A673 (cell line): ENCODE results near the gene TMX2. TPM values are rescaled to one million over a fixed set of nuclear protein-coding genes. Genes with fewer than 3 reads are reported as not detected.

ENCODE experiments used
- BruUV-seq: library from RNA; stranded (reverse); fragments of 400-500 nt; replicated peaks from 2 replicates; lab custom pipeline; 2021; lab: Mats Ljungman, UMichigan
- CTCF ChIA-PET: fragments of 300-600 bp; sonication (Branson Sonifier 250); formaldehyde crosslinking; loops from one replicate; lab custom pipeline; 2022; ENCODE audit warnings: antibody characterized with exemption; lab: Charles Lee
- POLR2A ChIA-PET: fragments of 300-600 bp; sonication (Branson Sonifier 250); formaldehyde crosslinking; loops from one replicate; lab custom pipeline; 2022; ENCODE audit warnings: antibody characterized with exemption; ENCODE audit not compliant: low non-redundant PET; lab: Charles Lee
- DNase-seq: peaks from one replicate; pipeline ENCODE4 v3.0.0-alpha.2; 2015; ENCODE audit warnings: low spot score
- H3K27ac ChIP-seq: fragments of 200-600 bp; sonication (generic); 2 replicates; pipeline ENCODE4 v1.5.1; 2016; ENCODE audit warnings: mixed run types, low read depth, mild to moderate bottlenecking, mixed read lengths, antibody characterized with exemption, low read length; ENCODE audit not compliant: poor library complexity, severe bottlenecking
- H3K27me3 ChIP-seq: fragments of 200-600 bp; sonication (generic); replicated peaks from 2 replicates; pipeline ENCODE4 v1.6.1; 2017; ENCODE audit warnings: mixed run types, low read depth, mild to moderate bottlenecking, mixed read lengths, antibody characterized with exemption, low read length; ENCODE audit not compliant: insufficient read depth, poor library complexity
- H3K36me3 ChIP-seq: fragments of 200-600 bp; sonication (generic); 2 replicates; pipeline ENCODE4 v1.6.1; 2016; ENCODE audit warnings: mixed run types, mild to moderate bottlenecking, mixed read lengths, antibody characterized with exemption, low read length; ENCODE audit not compliant: insufficient read depth, poor library complexity, severe bottlenecking
- H3K4me1 ChIP-seq: fragments of 200-600 bp; sonication (generic); 2 replicates; pipeline ENCODE4 v1.6.1; 2017; ENCODE audit warnings: mixed run types, mild to moderate bottlenecking, mixed read lengths, antibody characterized with exemption, low read length; ENCODE audit not compliant: insufficient read depth, poor library complexity, severe bottlenecking
- H3K4me3 ChIP-seq: fragments of 200-600 bp; sonication (generic); 2 replicates; pipeline ENCODE4 v1.5.1; 2016; ENCODE audit warnings: low read depth, mixed run types, mild to moderate bottlenecking, mixed read lengths, low read length; ENCODE audit not compliant: poor library complexity, severe bottlenecking
- H3K9me3 ChIP-seq: fragments of 200-600 bp; sonication (generic); 2 replicates; pipeline ENCODE4 v1.6.1; 2016; ENCODE audit warnings: mixed run types, low read depth, mild to moderate bottlenecking, mixed read lengths, antibody characterized with exemption, low read length; ENCODE audit not compliant: poor library complexity, severe bottlenecking
- EZH2 ChIP-seq: fragments of 200-600 bp; sonication (generic); IDR thresholded peaks from 2 replicates; pipeline ENCODE4 v1.6.1; 2017; ENCODE audit warnings: borderline replicate concordance, low read depth, mild to moderate bottlenecking, mixed read lengths, antibody characterized with exemption, low read length; ENCODE audit not compliant: poor library complexity, severe bottlenecking
- intact Hi-C: fragments of 100-400 bp; cut with micrococcal nuclease; formaldehyde crosslinking; loops from one replicate; pipeline ENCODE4 v1.10.0; 2022; ENCODE audit not compliant: unreplicated experiment
- total RNA-seq: library from RNA; stranded (reverse); gene quantifications from 2 replicates; pipeline ENCODE4 v1.2.3, GENCODE V29; 2021
- TF ChIP-seq, protein P1 (sequence below): fragments of 300-800, 200-600 bp; sonication (generic); conservative IDR thresholded peaks from 2 replicates; pipeline ENCODE4 v1.5.1; 2017; ENCODE audit warnings: low read depth, mild to moderate bottlenecking, antibody characterized with exemption, low read length, moderate library complexity, mixed read lengths

The TMX2 gene
- total RNA-seq, 1 experiment from 2014 or later, result 186 TPM

DNA sequence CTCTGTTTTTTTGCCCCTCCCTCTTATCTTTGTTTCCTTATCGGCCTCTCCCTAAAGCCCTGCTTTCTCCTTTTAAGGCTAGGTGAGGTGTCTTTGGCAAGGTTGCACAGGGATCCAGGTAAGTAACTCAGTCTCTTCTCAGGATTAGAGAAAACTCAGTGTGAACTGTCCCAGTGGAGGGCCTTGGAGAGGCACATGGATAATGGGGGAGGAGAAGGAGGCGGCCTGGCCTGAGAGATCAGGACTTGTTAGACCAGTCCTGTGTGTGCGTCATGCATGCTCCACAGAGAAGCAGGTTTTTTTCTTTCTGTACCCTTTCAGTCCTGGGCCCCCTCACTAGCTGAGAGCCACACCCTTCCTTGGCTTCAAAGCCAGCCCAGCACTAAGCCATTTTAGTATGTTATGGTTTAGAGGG, 69.1 kb downstream of the TMX2 start:
- intact Hi-C loops, result no loop called here
- Histone ChIP-seq H3K27ac (peak overlapping the region; percentile 20), H3K4me3 (no peak overlapping the region), H3K4me1 (peaks cover 56% of the 10 kb centered on the region), H3K9me3 (no peaks in the 10 kb centered on the region), H3K36me3 (no peaks in the 10 kb centered on the region), H3K27me3 (no peaks in the 10 kb centered on the region)
- BruUV-seq, result no TSS peak
- ChIA-PET CTCF (no interaction called here), POLR2A (no interaction called here)
- DNase-seq, result no peak
- TF ChIP-seq, protein P1, sequence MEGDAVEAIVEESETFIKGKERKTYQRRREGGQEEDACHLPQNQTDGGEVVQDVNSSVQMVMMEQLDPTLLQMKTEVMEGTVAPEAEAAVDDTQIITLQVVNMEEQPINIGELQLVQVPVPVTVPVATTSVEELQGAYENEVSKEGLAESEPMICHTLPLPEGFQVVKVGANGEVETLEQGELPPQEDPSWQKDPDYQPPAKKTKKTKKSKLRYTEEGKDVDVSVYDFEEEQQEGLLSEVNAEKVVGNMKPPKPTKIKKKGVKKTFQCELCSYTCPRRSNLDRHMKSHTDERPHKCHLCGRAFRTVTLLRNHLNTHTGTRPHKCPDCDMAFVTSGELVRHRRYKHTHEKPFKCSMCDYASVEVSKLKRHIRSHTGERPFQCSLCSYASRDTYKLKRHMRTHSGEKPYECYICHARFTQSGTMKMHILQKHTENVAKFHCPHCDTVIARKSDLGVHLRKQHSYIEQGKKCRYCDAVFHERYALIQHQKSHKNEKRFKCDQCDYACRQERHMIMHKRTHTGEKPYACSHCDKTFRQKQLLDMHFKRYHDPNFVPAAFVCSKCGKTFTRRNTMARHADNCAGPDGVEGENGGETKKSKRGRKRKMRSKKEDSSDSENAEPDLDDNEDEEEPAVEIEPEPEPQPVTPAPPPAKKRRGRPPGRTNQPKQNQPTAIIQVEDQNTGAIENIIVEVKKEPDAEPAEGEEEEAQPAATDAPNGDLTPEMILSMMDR, result no peak
- TF ChIP-seq EZH2, result no peak

DNA sequence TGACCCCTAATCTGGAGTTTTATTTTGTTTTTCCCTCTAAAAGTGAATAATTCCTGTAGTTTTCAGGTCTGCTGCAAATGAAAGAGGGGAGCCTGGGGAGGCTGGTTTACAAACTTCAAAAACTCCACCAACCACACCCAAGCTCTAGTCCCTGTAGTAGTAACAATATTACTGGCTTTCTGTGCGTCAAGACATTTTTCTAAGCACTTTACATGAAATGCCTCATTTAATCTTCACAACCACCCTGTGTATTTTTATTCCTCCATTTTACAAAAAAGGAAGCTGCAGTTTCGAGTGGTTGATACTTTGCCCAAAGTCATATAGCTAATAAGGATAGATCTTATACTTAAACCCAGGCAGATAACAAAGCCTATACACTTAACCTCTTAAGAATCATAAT, 72.7 kb downstream of the TMX2 start:
- TF ChIP-seq, protein P1, result no peak
- no peak for TF ChIP-seq EZH2
- Histone ChIP-seq H3K27ac (peak overlapping the region; percentile 3), H3K27me3 (no peaks in the 10 kb centered on the region), H3K36me3 (no peaks in the 10 kb centered on the region), H3K4me1 (peaks cover 47% of the 10 kb centered on the region), H3K9me3 (no peaks in the 10 kb centered on the region), H3K4me3 (no peak overlapping the region)
- POLR2A ChIA-PET, result no interaction called here
- BruUV-seq, result no TSS peak
- CTCF ChIA-PET, result no interaction called here
- no peak for DNase-seq
- intact Hi-C loops, result no loop called here

DNA sequence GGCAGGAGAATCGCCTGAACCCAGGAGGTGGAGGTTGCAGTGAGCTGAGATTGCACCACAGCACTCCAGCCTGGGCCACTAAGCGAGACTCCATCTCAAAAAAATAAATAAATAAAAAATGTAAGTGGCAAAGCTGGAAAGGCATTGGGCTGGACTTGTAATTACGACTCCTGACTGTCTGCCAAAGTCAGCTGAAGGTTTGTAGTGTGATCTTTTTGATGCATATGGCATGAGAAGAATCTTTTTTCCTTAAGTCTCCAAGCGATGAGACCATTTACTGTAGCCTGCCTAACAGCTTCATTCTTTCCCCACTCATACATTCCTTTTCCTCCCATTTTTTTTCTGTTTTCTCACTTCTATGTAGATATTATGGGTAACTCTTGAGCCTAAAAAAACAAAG, 74.0 kb downstream of the TMX2 start:
- peak overlapping the region; percentile 1 for H3K27ac ChIP-seq
- no peaks in the 10 kb centered on the region for H3K36me3 ChIP-seq
- ChIA-PET CTCF (interaction anchor here (0.6 kb wide), 1 partner anchor 31 kb away, joined by 5 read pairs; no protein-coding TSS in a partner anchor), POLR2A (no interaction called here)
- no peaks in the 10 kb centered on the region for H3K9me3 ChIP-seq
- BruUV-seq, result no TSS peak
- H3K4me3 ChIP-seq, result no peak overlapping the region
- H3K4me1 ChIP-seq, result peaks cover 38% of the 10 kb centered on the region
- H3K27me3 ChIP-seq, result no peaks in the 10 kb centered on the region
- no peak for TF ChIP-seq EZH2
- TF ChIP-seq, protein P1, result no peak
- DNase-seq, result no peak
- intact Hi-C loops, result no loop called here
